Esophagus muscularis mucosa (tissue), 4 donors: ENCODE measurements around the gene TGM3. TPM values are rescaled to one million over a fixed set of nuclear protein-coding genes. Genes with fewer than 3 reads are reported as not detected.

Experiments used
- DNase-seq: peaks from one replicate; pipeline ENCODE4 v3.0.0-alpha.2; 2017; ENCODE audit errors: extremely low spot score
- H3K27ac ChIP-seq, 4 donors: fragments of 200-600 bp; sonication (generic); replicated peaks in 1 of 4; 1 replicate in 3 of 4; 2 replicates in 1 of 4; pipeline ENCODE4 v1.5.1; 2016 to 2019; ENCODE audit warnings: mild to moderate bottlenecking in 1 of 4
- H3K27me3 ChIP-seq, 4 donors: fragments of 200-600 bp; sonication (generic); one replicate each; pipeline versions ENCODE4 v1.5.1 to v1.6.0; 2016 to 2019
- H3K36me3 ChIP-seq, 4 donors: fragments of 200-600 bp; sonication (generic); one replicate each; pipeline ENCODE4 v1.5.1; 2016 to 2019
- H3K4me1 ChIP-seq, 4 donors: fragments of 200-600 bp; sonication (generic); one replicate each; pipeline ENCODE4 v1.5.1; 2016 to 2019
- H3K4me3 ChIP-seq, 4 donors: fragments of 200-600 bp; sonication (generic); 1 replicate in 2 of 4; 2 replicates in 2 of 4; pipeline ENCODE4 v1.5.1; 2016 to 2019; ENCODE audit warnings: mild to moderate bottlenecking in 4 of 4, moderate library complexity in 1 of 4
- H3K9me3 ChIP-seq, 4 donors: fragments of 200-600 bp; sonication (generic); 1 replicate in 3 of 4; 2 replicates in 1 of 4; pipeline ENCODE4 v1.5.1; 2016 to 2019
- EP300 ChIP-seq: sonication (generic); formaldehyde crosslinking; IDR thresholded peaks from one replicate; pipeline ENCODE4 v1.6.1; 2017; ENCODE audit warnings: antibody characterized with exemption
- POLR2A ChIP-seq: fragments of 450-650 bp; IDR thresholded peaks from one replicate; pipeline ENCODE4 v1.6.1; 2017; ENCODE audit warnings: antibody characterized with exemption, moderate library complexity, mild to moderate bottlenecking, low read depth
- POLR2AphosphoS5 ChIP-seq, 2 donors: sonication (generic); formaldehyde crosslinking; IDR thresholded peaks; one replicate each; pipeline ENCODE4 v1.6.1; 2017; ENCODE audit warnings: antibody characterized with exemption in 2 of 2
- WGBS: methylation state at CpG from one replicate; pipeline ENCODE4 v1.1.5; 2018; 5-methylcytosine and 5-hydroxymethylcytosine counted together
- intact Hi-C: fragments of 100-400 bp; cut with DNase I; formaldehyde crosslinking; loops from one replicate; pipeline ENCODE4 v1.15.1; 2023
- total RNA-seq, 4 donors: library from RNA; depleted of rRNA; stranded (reverse); fragments of >200 nt; gene quantifications; one replicate each; pipeline versions ENCODE4 v1.1.0 to v1.2.1, GENCODE V29; 2016
- TF ChIP-seq, protein P1 (sequence below), 3 experiments: fragments of 200-600 bp in 2 of 3; fragments of 450-650 bp in 1 of 3; sonication (generic) in 2 of 3; IDR thresholded peaks; one replicate each; pipeline ENCODE4 v1.5.1; 2017 to 2019; ENCODE audit warnings: antibody characterized with exemption in 3 of 3, mild to moderate bottlenecking in 2 of 3, moderate library complexity in 1 of 3

Gene TGM3
- total RNA-seq, 4 donors from 2014 or later = 0.83 TPM; not detected in 3

DNA sequence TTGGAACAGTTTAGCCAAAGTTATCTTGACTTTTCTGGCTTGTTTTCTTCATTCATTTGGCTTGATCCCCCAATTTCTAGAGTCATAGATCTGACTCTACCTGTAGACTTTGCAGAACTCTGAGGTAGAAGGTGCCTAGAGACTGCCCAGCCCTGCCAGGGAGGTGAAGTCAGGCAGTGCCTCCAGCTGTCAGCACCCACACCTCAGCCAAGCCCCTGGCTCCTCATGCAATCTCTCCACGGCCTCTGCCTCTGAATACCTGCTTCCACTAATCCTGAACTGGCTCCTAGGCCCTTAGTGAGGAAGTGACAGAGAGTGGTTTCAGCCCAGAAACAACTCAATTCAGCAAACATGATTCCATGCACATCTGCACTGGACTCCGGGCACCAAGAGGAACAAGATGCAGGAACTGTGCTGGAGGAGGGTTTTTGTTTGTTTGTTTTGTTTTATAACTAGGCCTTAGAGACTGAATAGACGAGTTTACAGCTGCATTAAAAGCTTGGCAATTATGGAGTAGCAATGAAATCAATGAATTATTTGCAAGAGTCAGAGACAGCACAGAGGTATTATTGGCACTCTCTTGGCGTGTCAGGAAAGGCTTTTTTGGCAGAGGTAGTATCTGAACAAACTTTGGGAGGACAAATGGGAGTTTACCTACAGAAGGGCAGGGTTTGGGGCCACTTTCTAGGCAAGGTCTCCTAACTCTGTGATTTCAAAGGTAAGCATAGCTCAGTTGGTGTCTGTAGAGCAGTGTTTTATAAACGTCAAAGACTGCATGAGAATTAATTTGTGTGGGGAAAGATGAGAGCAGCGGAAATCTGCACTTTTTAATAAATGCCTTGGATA, 25.2 kb downstream of the TGM3 start:
- Histone ChIP-seq H3K9me3 (peaks cover 0 to 9% (median 0%) of the 10 kb centered on the region in 4 donors), H3K36me3 (no peaks in the 10 kb centered on the region), H3K4me3 (no peak overlapping the region), H3K27me3 (peaks cover 0 to 7% (median 0%) of the 10 kb centered on the region in 4 donors), H3K27ac (no peak overlapping the region), H3K4me1 (no peaks in the 10 kb centered on the region)
- DNase-seq = no peak
- no peak for TF ChIP-seq EP300
- no peak for TF ChIP-seq POLR2A
- TF ChIP-seq POLR2AphosphoS5 (IDR thresholded peaks at IDR 0.05) = no peak
- TF ChIP-seq, protein P1, sequence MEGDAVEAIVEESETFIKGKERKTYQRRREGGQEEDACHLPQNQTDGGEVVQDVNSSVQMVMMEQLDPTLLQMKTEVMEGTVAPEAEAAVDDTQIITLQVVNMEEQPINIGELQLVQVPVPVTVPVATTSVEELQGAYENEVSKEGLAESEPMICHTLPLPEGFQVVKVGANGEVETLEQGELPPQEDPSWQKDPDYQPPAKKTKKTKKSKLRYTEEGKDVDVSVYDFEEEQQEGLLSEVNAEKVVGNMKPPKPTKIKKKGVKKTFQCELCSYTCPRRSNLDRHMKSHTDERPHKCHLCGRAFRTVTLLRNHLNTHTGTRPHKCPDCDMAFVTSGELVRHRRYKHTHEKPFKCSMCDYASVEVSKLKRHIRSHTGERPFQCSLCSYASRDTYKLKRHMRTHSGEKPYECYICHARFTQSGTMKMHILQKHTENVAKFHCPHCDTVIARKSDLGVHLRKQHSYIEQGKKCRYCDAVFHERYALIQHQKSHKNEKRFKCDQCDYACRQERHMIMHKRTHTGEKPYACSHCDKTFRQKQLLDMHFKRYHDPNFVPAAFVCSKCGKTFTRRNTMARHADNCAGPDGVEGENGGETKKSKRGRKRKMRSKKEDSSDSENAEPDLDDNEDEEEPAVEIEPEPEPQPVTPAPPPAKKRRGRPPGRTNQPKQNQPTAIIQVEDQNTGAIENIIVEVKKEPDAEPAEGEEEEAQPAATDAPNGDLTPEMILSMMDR (IDR thresholded peaks at IDR 0.05) = no peak
- WGBS = 55% methylated on average over 6 of the region's 6 CpGs
- intact Hi-C loops = no loop called here

DNA sequence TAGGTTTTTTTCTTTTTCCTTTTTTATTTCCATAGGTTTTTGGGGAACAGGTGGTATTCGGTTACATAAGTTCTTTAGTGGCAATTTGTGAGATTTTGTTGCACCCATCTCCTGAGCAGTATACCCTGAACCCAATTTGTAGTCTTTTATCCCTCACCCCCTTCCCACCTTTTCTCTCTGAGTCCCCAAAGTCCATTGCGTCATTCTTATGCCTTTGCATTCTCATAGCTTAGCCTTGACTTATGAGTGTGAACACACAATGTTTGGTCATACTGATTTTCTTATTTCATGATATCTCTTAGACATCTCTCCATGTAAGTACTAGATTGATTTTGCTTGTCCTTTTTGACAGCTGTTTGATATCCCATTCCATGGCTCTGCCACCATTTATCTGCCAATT, 27.2 kb downstream of the TGM3 start:
- WGBS = 84% methylated on average over 2 of the region's 2 CpGs
- H3K4me3 ChIP-seq = no peak overlapping the region
- TF ChIP-seq EP300 (no peak), POLR2A (no peak), POLR2AphosphoS5 (IDR thresholded peaks at IDR 0.05) (no peak)
- TF ChIP-seq, protein P1 (IDR thresholded peaks at IDR 0.05) = no peak
- intact Hi-C loops = no loop called here
- H3K9me3 ChIP-seq = peaks cover 0 to 9% (median 0%) of the 10 kb centered on the region in 4 donors
- H3K4me1 ChIP-seq = no peaks in the 10 kb centered on the region
- H3K27ac ChIP-seq = no peak overlapping the region
- H3K27me3 ChIP-seq = peaks cover 0 to 13% (median 0%) of the 10 kb centered on the region in 4 donors
- no peaks in the 10 kb centered on the region for H3K36me3 ChIP-seq
- no peak for DNase-seq

DNA sequence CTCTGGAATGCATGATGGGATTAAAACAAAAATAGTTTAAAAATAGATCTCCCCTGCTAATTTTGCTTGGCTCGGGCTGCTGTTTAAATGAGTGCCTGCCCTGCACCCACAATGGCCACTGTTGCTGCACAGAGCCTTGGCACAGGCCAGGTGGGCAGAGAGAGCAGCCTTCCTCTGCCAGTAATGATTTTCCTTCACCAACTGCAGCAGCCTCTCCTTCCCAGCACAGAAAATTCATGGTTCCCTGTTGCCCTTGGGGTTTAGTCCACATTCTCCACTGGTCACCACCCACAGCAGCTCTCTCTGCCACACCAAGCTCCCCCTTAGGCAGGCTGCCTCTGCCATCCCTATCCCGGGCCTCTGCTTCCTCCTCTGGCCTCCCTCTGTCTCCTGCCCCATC, 30.2 kb downstream of the TGM3 start:
- H3K9me3 ChIP-seq = no peaks in the 10 kb centered on the region
- no peak for TF ChIP-seq POLR2AphosphoS5 (IDR thresholded peaks at IDR 0.05)
- no peak for TF ChIP-seq POLR2A
- TF ChIP-seq, protein P1 (IDR thresholded peaks at IDR 0.05) = no peak
- TF ChIP-seq EP300 = no peak
- H3K4me3 ChIP-seq = no peak overlapping the region
- H3K27ac ChIP-seq = no peak overlapping the region
- no peak for DNase-seq
- H3K27me3 ChIP-seq = peaks cover 0 to 13% (median 0%) of the 10 kb centered on the region in 4 donors
- 45% methylated on average over 2 of the region's 2 CpGs for whole genome bisulfite sequencing
- H3K4me1 ChIP-seq = no peaks in the 10 kb centered on the region
- H3K36me3 ChIP-seq = no peaks in the 10 kb centered on the region
- intact Hi-C loops = no loop called here

DNA sequence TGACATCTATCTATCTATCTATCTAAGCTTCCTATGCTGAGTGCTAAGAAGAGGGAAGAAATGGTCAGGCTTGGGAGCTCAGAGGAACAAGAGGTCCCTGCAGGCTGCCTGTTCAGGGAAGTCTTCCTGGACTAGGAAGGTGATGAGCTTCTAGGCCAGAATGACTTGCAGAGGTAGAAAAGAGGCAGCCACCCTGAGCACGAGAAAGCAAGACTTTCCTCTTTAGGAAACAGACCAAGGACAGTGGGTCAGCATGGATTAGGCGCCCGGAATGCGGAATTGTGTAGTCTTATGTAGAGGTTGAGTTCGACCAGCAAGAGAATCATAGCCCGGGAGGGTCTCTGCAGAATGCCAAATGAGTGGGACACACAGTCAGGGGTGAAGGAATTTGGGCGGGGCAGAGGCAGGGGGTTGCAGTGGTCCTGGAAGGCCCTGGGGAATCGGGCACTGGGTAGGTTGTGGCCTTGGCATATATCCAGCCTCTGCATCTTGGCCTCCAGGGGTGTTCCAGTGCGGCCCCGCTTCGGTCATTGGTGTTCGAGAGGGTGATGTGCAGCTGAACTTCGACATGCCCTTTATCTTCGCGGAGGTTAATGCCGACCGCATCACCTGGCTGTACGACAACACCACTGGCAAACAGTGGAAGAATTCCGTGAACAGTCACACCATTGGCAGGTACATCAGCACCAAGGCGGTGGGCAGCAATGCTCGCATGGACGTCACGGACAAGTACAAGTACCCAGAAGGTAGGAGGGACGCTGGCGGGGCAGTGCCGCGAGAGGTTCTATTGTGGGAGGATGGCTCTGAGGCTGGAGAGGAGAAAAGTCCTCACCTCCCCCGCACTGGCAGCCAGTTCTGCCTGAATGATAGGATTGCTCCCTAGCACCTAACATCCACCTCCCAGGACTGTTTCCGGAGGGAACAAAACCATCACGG, 32.1 kb downstream of the TGM3 start:
- no peak for DNase-seq
- TF ChIP-seq, protein P1 (IDR thresholded peaks at IDR 0.05) = no peak
- no peak for TF ChIP-seq POLR2A
- TF ChIP-seq POLR2AphosphoS5 (IDR thresholded peaks at IDR 0.05) = no peak
- TF ChIP-seq EP300 = no peak
- Histone ChIP-seq H3K4me1 (no peaks in the 10 kb centered on the region), H3K4me3 (no peak overlapping the region), H3K27ac (no peak overlapping the region), H3K9me3 (no peaks in the 10 kb centered on the region), H3K27me3 (peaks cover 0 to 18% (median 0%) of the 10 kb centered on the region in 4 donors), H3K36me3 (no peaks in the 10 kb centered on the region)
- 88% methylated on average over 20 of the region's 30 CpGs for WGBS
- intact Hi-C loops = no loop called here
